Measurements from ENCODE around the gene CTH.

- TF ChIP-seq CTCF (IDR thresholded peaks at IDR 0.05) (peak; percentile 82), ZFX (IDR thresholded peaks at IDR 0.05; ENCODE audit: borderline replicate concordance) (no peak)
These were observed 77.0 kb downstream of the CTH start for GRCh38 chr1:70487910-70488665.
